GM19328 (cell line): Measurements from ENCODE around the gene CTNND2.

ENCODE experiments used
- ATAC-seq: cut with Tn5 transposase; IDR thresholded peaks from one replicate; pipeline ENCODE4 v1.9.1; 2021; ENCODE audit warnings: mild to moderate bottlenecking, moderate library complexity; ENCODE audit not compliant: unreplicated experiment

The CTNND2 gene

DNA sequence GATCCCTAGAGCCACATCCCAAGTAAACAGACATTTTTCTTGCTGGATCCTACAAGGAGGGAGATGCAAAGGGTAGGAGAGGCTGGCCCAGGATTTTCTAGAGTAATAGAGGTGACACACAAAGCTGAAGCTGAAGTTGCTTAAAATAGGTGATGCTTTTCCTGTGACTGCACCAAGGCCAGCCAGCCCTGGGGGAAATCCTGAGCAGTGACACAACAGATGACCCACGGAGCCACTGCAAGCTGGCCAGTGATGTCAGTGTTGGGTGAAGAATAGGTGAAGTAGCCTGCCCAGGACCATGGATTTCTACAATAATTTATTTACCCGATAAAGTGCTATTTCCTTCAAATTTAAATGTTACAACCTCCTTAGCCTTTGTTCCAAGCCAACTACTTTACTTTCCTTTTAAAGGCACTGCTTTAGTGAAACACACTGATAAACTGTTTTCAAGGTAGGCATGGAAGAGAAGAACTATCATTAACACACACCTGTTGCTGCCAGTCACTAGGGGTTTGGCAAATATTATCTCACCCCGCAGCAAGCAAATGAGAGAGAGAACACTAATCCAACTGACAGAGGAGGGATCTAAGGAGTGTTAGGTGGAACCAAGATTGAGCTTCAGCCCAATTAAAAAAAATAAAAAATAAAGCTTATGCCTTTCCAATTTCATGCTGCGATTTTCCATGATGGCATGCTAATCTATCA, 123.5 kb downstream of the CTNND2 start:
- ATAC-seq = no peak

GRCh38 chr5:11777096-11777495, 127.2 kb downstream of the CTNND2 start:
- ATAC-seq = no peak

GRCh38 chr5:11770310-11770709, 133.9 kb downstream of the CTNND2 start:
- ATAC-seq = no peak

DNA sequence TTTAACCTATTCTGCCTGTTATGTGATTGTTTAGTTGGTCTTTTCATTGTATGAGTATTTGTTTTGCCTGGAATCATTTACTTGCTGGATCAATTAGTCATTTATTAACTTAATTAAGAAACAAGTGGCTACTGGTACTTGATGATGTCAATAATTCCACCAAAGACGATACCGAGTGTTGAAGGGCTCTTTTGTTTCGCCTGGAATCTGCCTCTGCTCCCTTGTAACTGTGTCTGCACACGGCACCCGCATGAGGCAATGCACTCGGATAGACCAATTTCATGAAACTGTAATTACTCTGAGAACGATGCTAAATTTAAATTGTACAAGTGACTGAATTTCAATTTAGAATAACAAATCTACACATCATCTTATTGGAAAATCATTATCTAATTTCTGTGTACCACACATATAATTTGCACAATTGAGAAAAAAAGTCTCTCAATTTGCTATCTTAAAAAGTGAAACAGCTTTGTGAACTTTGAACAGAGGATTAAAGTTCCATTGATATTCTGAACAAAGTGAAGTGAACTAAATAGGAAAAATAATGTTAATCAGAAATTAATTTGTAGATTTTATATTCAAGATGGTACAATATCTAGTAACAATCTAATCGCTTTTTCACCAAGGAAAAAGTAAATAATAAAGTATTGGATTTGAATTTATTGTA, 143.2 kb downstream of the CTNND2 start:
- ATAC-seq = no peak

GRCh38 chr5:11758321-11758720, 145.9 kb downstream of the CTNND2 start:
- no peak for ATAC-seq

DNA sequence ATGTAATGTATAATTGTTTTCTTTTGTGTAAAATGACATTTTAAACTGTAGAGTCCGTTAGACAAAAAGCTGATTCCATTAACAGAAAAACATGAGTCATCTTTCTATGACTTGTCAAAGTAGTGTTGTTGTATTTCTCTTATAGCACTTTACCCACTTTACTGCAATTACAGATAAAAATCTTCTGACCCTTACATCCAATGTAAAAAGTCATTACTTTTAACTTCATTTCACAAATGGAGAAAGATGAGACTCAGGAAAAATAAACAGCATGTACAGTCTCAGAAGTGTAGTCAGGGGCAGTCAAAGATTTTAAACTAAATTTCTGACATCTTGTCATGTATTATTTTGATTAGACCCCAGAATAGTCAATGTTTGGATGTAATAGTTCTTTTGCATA, 146.6 kb downstream of the CTNND2 start:
- ATAC-seq = no peak

DNA sequence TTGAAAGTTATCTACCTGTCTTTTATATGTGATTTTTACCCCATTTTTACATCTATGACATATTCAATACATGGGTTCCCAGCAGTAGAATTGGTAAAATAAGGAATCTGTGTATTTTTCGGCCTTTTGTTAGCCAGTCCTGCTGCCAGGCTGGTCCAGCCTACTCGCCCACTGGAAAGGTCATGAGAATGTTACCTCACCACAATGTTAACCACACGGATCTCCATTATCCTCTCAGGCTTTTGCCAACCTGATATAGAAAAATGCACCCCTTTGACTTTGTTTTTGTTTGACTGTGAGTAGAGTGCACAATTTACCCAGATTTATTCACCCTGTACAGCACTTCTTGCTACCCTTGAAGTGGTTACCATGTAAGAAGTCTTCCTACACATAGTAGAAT, 167.2 kb downstream of the CTNND2 start:
- ATAC-seq = no peak

DNA sequence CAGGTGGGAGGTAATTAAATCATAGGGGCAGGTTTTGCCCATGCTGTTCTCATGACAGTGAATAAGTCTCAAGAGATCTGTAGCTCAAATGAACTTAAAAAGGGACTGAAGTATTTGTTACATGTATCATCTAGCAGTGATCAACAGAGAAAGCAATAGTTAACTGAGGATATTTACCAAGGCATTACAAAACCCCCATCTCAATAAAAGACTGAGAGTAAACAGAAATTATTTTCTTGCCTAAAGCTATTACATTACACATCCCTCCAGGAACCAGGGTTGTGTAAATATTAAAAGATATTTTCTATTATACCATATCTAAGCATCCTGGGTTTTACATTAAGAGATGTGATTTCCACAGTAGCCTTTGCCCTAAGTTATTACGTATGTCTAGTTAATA, 169.9 kb downstream of the CTNND2 start:
- ATAC-seq = no peak

- no peak for ATAC-seq
Observed at GRCh38 chr5:11733840-11734192, 170.4 kb downstream of the CTNND2 start.

GRCh38 chr5:11733185-11733839, 170.9 kb downstream of the CTNND2 start:
- no peak for ATAC-seq

- no peak for ATAC-seq
Observed at GRCh38 chr5:11724940-11725339, 179.3 kb downstream of the CTNND2 start.

DNA sequence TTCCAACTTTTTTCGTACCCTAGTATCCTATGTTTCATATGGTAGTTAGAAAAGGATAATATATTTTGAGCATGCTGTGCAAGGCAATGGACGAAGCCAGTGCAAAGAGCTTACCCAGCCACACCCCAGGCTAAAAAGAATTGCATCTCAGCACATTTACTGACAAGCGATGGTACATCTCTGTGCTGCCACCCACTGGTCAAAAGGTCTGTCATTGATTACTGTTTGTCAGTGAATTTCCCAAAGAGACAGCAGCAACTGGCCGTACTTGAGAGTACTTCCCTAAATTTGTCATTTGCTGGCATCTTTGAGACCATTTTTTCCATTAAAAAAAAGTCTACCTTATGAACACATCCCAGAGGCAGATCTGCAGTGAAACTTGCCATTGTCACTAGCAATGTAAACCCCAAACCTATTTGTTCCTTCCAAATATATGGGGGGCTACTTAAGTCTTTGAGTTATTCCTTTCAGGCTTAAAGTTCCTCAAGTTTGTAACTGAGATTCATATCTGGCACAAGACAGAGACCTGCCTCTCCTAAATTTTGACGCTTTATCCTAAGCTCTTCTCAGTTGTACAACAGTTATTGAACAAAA, 184.3 kb downstream of the CTNND2 start:
- no peak for ATAC-seq

DNA sequence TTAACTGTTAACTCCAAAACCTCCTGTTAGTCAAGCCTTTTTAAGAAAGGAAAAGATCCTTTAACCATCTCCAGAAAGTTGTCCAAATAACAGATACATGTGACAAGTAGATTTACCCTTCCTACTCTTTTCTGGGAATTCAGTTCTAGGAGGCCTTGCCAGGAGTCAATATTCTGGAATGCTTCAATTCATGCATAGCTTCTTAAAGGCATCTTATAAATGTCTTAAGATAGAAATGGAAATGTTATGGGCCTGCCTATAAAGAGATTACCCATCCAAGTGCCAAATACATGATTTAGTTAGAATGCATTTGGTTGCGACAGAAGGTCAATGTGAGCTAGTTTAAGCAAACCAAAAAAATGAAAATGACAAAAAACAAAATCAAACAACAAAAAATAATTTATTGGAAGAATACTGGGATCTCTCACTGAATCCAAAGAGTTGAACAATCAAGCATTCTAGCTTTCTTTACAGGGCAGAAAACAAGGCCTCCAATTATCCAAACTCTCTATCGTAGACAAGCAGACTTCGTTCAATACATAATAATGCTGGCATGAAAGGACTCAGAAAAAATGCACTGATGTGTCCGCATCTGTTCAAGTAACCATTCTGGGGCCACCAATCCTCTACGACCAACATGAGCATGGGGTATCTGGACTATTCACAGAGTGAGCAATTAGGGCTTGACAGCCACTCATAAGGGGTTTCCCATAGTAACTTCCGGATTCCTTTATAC, 188.6 kb downstream of the CTNND2 start:
- no peak for ATAC-seq

GRCh38 chr5:11711932-11712331, 192.3 kb downstream of the CTNND2 start:
- no peak for ATAC-seq

DNA sequence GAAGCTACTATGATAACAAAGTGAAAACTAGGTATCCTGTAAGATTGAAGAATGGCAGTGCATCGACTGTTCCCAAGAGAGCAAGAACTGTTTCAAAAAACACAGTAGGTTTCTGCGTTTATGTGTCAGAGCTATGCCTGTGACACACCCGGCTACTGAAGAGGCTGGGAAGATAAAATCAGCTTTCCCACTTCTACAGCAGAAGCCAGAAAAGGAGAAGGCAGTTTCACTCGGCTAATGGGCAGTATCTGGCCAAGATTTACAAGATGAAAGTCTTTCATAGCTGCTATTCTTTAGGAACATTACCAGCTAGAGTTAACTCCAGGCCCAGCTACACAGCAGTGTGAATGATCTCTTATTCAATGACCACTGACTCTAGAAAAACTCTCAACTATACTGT, 195.2 kb downstream of the CTNND2 start:
- no peak for ATAC-seq

- ATAC-seq = no peak
Observed at GRCh38 chr5:11704916-11705315, 199.3 kb downstream of the CTNND2 start.

DNA sequence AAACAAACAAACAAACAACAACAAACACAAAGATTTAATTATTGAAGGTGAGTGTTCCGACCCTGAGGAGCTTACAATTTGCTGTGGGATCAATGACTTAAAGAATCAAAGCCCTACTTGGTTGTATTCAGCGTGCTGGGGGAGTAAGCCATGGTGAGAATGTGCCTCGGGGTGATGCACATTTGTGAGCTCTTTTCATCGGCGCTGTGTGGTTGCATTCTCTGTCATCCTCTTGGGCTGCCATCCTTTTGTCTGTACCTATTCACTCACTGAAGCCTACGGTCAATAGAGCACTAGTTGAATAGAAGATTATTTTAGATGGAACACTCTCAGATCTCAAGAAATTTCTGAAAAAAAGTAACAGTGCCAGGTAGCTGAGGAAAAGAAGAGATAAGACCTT, 203.9 kb downstream of the CTNND2 start:
- ATAC-seq = no peak

GRCh38 chr5:11692636-11693035, 211.6 kb downstream of the CTNND2 start:
- no peak for ATAC-seq

- ATAC-seq = no peak
Observed at GRCh38 chr5:11687498-11687897, 216.7 kb downstream of the CTNND2 start.

GRCh38 chr5:11684607-11685006, 219.6 kb downstream of the CTNND2 start:
- no peak for ATAC-seq

DNA sequence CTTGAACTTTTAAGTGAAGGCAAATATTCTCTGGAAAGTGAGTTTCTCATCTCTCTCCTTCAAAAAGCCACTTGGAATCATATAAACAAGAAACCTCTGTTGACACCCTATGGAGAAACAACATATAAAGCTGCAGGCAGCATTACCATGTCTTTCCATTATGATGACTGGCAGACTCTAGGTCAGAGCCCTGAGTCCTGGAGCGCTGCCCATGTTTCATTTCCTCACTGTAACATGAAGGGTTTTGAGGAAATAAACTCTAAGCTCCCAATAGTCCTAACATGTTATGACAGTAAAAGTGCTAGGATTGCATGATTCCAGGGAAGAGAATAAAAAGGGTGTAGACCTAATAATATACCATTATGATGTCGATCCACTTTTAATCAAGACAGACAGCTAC, 220.6 kb downstream of the CTNND2 start:
- no peak for ATAC-seq
